Measurements from ENCODE around the gene RNF39. TPM values are rescaled to one million over a fixed set of nuclear protein-coding genes. Genes with fewer than 3 reads are reported as not detected.
A peak's percentile ranks its signal among the peaks of the same experiment; 100 is the strongest.

The RNF39 gene
- total and polyA plus RNA-seq, 2 experiments from 2014 or later, result 0.50 to 0.94 TPM

DNA sequence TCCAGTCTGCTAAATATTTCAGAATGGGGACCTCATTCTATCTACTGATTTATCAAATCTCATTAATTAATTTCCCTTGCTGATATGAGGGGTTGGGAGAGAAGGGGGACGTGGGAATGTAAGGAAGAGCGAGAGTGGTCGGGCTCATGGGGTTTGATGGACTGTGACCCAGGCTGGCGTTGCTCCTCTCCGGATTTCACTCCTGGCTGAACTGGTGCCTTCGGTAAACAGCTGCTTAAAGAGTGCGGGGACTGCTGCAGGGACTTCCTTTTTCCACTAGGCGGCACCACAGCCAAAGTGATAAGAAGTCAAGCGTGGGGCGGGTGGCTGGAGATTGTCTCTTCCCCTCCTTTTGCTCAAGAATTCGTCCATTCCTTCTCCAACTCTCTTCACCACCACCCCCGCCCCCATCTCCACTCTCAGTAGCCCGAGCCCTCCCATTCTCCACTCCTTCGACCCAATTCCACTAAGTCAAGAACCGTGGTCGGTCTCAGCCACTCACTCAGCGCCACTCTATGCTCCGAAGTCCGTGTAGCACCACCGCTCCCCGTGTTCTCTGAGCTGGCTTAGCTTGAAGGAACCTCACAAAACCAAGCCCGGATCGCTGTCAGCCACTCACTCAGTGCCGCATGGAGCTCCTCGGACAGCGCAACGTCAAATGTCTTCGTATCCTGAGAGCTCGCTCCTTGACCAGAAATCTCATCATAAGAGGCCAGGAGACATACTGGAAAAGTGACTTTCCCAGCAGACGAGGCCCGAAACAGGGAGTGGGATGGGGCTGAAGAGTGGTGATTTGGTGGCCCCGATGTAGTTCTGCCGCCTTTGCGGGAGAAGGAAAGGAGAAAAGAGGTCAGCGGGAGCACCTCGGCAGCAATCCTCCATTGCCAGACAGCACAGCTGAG lies 27.7 kb upstream of the RNF39 start:
- Mint-ChIP-seq H3K27ac (no peak overlapping the region), H3K4me3 (peak overlapping the region; percentile 81), H3K4me1 (peaks cover 34% of the 10 kb centered on the region), H3K9me3 (no peaks in the 10 kb centered on the region; the same call in 2 of the 3 replicates), H3K36me3 (ENCODE audit: low read depth) (no peaks in the 10 kb centered on the region; the same call in 2 of the 3 replicates), H3K27me3 (ENCODE audit: insufficient read depth, low read depth, poor library complexity) (peaks cover 66% of the 10 kb centered on the region)
- Histone ChIP-seq H4K20me1 (replicated peaks; ENCODE audit: insufficient read depth) (no peaks in the 10 kb centered on the region), H3K27ac (ENCODE audit: low read depth) (no peak overlapping the region), H3K36me3 (ENCODE audit: insufficient read depth) (no peaks in the 10 kb centered on the region), H3K9me2 (ENCODE audit: insufficient read depth) (no peaks in the 10 kb centered on the region), H3K79me2 (replicated peaks; ENCODE audit: insufficient read depth) (no peaks in the 10 kb centered on the region), H3K4me2 (peak overlapping the region; percentile 95), H3F3A (replicated peaks; ENCODE audit: low read depth) (peaks cover 5% of the 10 kb centered on the region; the same call in 1 of the 2 replicates), H2AFZ (peak overlapping the region; percentile 99), H3K4me3 (peak overlapping the region; percentile 78), H3K27me3 (ENCODE audit: insufficient read depth) (peaks cover 76% of the 10 kb centered on the region), H3K4me1 (ENCODE audit: insufficient read depth) (peaks cover 28% of the 10 kb centered on the region)
- DNase-seq (ENCODE audit: low spot score), result peak; percentile 96
- TF ChIP-seq, protein P1, sequence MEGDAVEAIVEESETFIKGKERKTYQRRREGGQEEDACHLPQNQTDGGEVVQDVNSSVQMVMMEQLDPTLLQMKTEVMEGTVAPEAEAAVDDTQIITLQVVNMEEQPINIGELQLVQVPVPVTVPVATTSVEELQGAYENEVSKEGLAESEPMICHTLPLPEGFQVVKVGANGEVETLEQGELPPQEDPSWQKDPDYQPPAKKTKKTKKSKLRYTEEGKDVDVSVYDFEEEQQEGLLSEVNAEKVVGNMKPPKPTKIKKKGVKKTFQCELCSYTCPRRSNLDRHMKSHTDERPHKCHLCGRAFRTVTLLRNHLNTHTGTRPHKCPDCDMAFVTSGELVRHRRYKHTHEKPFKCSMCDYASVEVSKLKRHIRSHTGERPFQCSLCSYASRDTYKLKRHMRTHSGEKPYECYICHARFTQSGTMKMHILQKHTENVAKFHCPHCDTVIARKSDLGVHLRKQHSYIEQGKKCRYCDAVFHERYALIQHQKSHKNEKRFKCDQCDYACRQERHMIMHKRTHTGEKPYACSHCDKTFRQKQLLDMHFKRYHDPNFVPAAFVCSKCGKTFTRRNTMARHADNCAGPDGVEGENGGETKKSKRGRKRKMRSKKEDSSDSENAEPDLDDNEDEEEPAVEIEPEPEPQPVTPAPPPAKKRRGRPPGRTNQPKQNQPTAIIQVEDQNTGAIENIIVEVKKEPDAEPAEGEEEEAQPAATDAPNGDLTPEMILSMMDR (conservative IDR thresholded peaks at IDR 0.05; ENCODE audit: low read depth in 2 of 2), result peak; percentile 72 to 92
- TF ChIP-seq EZH2 (IDR thresholded peaks at IDR 0.05; ENCODE audit: low read depth, unreplicated experiment), result peak; percentile 46
- TF ChIP-seq NANOG (IDR thresholded peaks at IDR 0.05; ENCODE audit: borderline replicate concordance), result no peak
- peak; percentile 63 for ATAC-seq

DNA sequence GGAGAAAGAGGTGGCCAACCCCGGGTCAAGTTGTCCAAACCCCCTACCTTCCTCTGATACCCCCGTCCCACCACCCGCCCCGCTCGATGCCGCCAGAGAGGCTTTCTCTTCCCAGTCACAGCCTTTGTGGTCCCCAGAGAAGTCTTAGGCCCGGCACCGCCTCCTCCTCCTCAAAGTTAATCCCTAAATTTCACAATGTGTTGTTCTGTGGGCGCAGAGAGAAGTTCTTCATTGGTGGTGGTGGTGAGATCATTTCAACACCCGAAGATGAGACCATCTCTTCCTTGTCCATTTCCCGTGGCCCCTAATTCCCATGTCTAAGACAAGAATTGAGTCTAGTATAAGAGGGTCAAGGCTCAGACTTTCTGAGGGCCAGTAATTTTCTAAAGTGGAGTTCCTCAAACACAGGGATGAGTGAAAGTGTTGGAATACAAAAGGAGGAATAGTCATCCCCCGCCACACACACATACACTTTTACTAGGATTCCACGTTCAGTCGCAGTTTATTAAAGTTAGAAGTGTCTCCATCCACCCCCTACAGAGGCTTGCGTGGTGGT lies 26.9 kb upstream of the RNF39 start:
- no peaks in the 10 kb centered on the region for H3K9me2 ChIP-seq (ENCODE audit: insufficient read depth)
- H4K20me1 ChIP-seq (replicated peaks; ENCODE audit: insufficient read depth), result no peaks in the 10 kb centered on the region
- H3K27ac Mint-ChIP-seq, result no peak overlapping the region
- H3K36me3 ChIP-seq (ENCODE audit: insufficient read depth), result no peaks in the 10 kb centered on the region
- H3K4me2 ChIP-seq, result peak overlapping the region; percentile 93
- peaks cover 5% of the 10 kb centered on the region; the same call in 1 of the 2 replicates for H3F3A ChIP-seq (replicated peaks; ENCODE audit: low read depth)
- H2AFZ ChIP-seq, result peak overlapping the region; percentile 58
- H3K27me3 Mint-ChIP-seq (ENCODE audit: insufficient read depth, low read depth, poor library complexity), result peaks cover 73% of the 10 kb centered on the region
- H3K79me2 ChIP-seq (replicated peaks; ENCODE audit: insufficient read depth), result no peaks in the 10 kb centered on the region
- H3K9me3 Mint-ChIP-seq, result no peaks in the 10 kb centered on the region; the same call in 2 of the 3 replicates
- peak; percentile 7 for ATAC-seq
- peaks cover 28% of the 10 kb centered on the region for H3K4me1 ChIP-seq (ENCODE audit: insufficient read depth)
- H3K4me1 Mint-ChIP-seq, result peaks cover 34% of the 10 kb centered on the region
- no peak overlapping the region for H3K27ac ChIP-seq (ENCODE audit: low read depth)
- H3K4me3 ChIP-seq, result peak overlapping the region; percentile 78
- no peaks in the 10 kb centered on the region; the same call in 2 of the 3 replicates for H3K36me3 Mint-ChIP-seq (ENCODE audit: low read depth)
- peaks cover 83% of the 10 kb centered on the region for H3K27me3 ChIP-seq (ENCODE audit: insufficient read depth)
- peak overlapping the region; percentile 81 for H3K4me3 Mint-ChIP-seq
- peak; percentile 53 for DNase-seq (ENCODE audit: low spot score)
- TF ChIP-seq ZNF114 (CRISPR knock-in tag; IDR thresholded peaks at IDR 0.05), result no peak
- TF ChIP-seq JUNB (IDR thresholded peaks at IDR 0.05; ENCODE audit: unreplicated experiment), result no peak
- no peak for TF ChIP-seq EZH2 (IDR thresholded peaks at IDR 0.05; ENCODE audit: low read depth, unreplicated experiment)
- TF ChIP-seq ZNF331 (CRISPR knock-in tag; IDR thresholded peaks at IDR 0.05; ENCODE audit: low read depth), result no peak
- no peak for TF ChIP-seq ETS1 (IDR thresholded peaks at IDR 0.05)
- TF ChIP-seq EZH2phosphoT487 (IDR thresholded peaks at IDR 0.05; ENCODE audit: unreplicated experiment), result no peak
- TF ChIP-seq, protein P1 (conservative IDR thresholded peaks at IDR 0.05; ENCODE audit: low read depth in 2 of 2), result no peak
